Neural progenitor cell (in vitro differentiated cells): ENCODE measurements around the gene GNB5.

Source experiments
- CTCF ChIP-seq: fragments of 200-600 bp; sonication (generic); IDR thresholded peaks from 2 replicates; pipeline ENCODE4 v1.5.1; 2017; ENCODE audit warnings: antibody characterized with exemption, mild to moderate bottlenecking
- EZH2 ChIP-seq: fragments of 200-600 bp; sonication (generic); IDR thresholded peaks from 2 replicates; pipeline ENCODE4 v1.6.1; 2017; ENCODE audit warnings: antibody characterized with exemption, mild to moderate bottlenecking, moderate library complexity

GRCh38 chr15:52099651-52100272, 91.4 kb downstream of the GNB5 start:
- no peak for TF ChIP-seq CTCF
- TF ChIP-seq EZH2: no peak
